Esophagus squamous epithelium (tissue), 5 donors: Measurements from ENCODE around the gene MAOA. TPM values are rescaled to one million over a fixed set of nuclear protein-coding genes. Genes with fewer than 3 reads are reported as not detected.

Experiments
- DNase-seq: peaks from one replicate; lab custom pipeline; 2025; lab: John Stamatoyannopoulos, UW
- H3K27ac ChIP-seq, 4 donors: fragments of 200-600 bp; sonication (generic); one replicate each; pipeline ENCODE4 v1.5.1; 2016 to 2019; ENCODE audit warnings: mild to moderate bottlenecking in 1 of 4
- H3K27me3 ChIP-seq, 4 donors: fragments of 200-600 bp; sonication (generic); 1 replicate in 3 of 4; 2 replicates in 1 of 4; pipeline versions ENCODE4 v1.5.1 to v1.6.0; 2017 to 2021; ENCODE audit warnings: antibody characterized with exemption in 1 of 4
- H3K36me3 ChIP-seq, 3 donors: fragments of 200-600 bp; sonication (generic); one replicate each; pipeline ENCODE4 v1.5.1; 2016 to 2019
- H3K4me1 ChIP-seq, 3 donors: fragments of 200-600 bp; sonication (generic); one replicate each; pipeline ENCODE4 v1.5.1; 2017 to 2019
- H3K4me3 ChIP-seq, 4 donors: fragments of 200-600 bp; sonication (generic); 1 replicate in 3 of 4; 2 replicates in 1 of 4; pipeline ENCODE4 v1.5.1; 2016 to 2019; ENCODE audit warnings: mild to moderate bottlenecking in 2 of 4, moderate library complexity in 1 of 4
- H3K9me3 ChIP-seq, 3 donors: fragments of 200-600 bp; sonication (generic); one replicate each; pipeline ENCODE4 v1.5.1; 2016 to 2019
- CTCF ChIP-seq, 6 experiments: fragments of 450-650 bp in 4 of 6; fragments of 200-600 bp in 2 of 6; sonication (generic) in 2 of 6; IDR thresholded peaks; one replicate each; pipeline ENCODE4 v1.5.1; 2016 to 2019; ENCODE audit warnings: antibody characterized with exemption in 6 of 6, mild to moderate bottlenecking in 4 of 6, moderate library complexity in 4 of 6
- POLR2A ChIP-seq, 4 donors: fragments of 450-650 bp; IDR thresholded peaks; one replicate each; pipeline ENCODE4 v1.6.1; 2017; ENCODE audit warnings: antibody characterized with exemption in 4 of 4, mild to moderate bottlenecking in 4 of 4, moderate library complexity in 3 of 4
- WGBS, 2 donors: methylation state at CpG; one replicate each; pipeline ENCODE4 v1.1.5; 2018; 5-methylcytosine and 5-hydroxymethylcytosine counted together
- intact Hi-C: fragments of 100-400 bp; cut with DNase I; formaldehyde crosslinking; loops from one replicate; pipeline ENCODE4 v1.15.0; 2022
- total RNA-seq, 4 donors: library from RNA; depleted of rRNA; stranded (reverse); fragments of >200 nt; gene quantifications; one replicate each; pipeline ENCODE4 v1.1.0, GENCODE V29; 2016
- donor health status: DM: yes; HTN: yes; CAD: no.

Gene MAOA
- total RNA-seq, 4 donors from 2014 or later: 70.3 to 183 (median 128) TPM

- Histone ChIP-seq H3K27me3 (no peaks in the 10 kb centered on the region), H3K36me3 (no peaks in the 10 kb centered on the region), H3K4me3 (no peak overlapping the region), H3K9me3 (no peaks in the 10 kb centered on the region), H3K27ac (no peak overlapping the region), H3K4me1 (no peaks in the 10 kb centered on the region)
- no peak for DNase-seq
- intact Hi-C loops: no loop called here
- TF ChIP-seq POLR2A (IDR thresholded peaks at IDR 0.05) (no peak), CTCF (IDR thresholded peaks at IDR 0.05) (no peak)
Measured at GRCh38 chrX:43627147-43627546, 29.0 kb upstream of the MAOA start.

GRCh38 chrX:43627669-43628068, 28.4 kb upstream of the MAOA start:
- no peaks in the 10 kb centered on the region for H3K9me3 ChIP-seq
- H3K36me3 ChIP-seq: no peaks in the 10 kb centered on the region
- intact Hi-C loops: no loop called here
- no peaks in the 10 kb centered on the region for H3K4me1 ChIP-seq
- H3K4me3 ChIP-seq: no peak overlapping the region
- DNase-seq: no peak
- no peaks in the 10 kb centered on the region for H3K27me3 ChIP-seq
- no peak for TF ChIP-seq CTCF (IDR thresholded peaks at IDR 0.05)
- no peak for TF ChIP-seq POLR2A (IDR thresholded peaks at IDR 0.05)
- no peak overlapping the region for H3K27ac ChIP-seq
- WGBS, 2 donors: 63 to 78% methylated on average over 1 of the region's 1 CpG

DNA sequence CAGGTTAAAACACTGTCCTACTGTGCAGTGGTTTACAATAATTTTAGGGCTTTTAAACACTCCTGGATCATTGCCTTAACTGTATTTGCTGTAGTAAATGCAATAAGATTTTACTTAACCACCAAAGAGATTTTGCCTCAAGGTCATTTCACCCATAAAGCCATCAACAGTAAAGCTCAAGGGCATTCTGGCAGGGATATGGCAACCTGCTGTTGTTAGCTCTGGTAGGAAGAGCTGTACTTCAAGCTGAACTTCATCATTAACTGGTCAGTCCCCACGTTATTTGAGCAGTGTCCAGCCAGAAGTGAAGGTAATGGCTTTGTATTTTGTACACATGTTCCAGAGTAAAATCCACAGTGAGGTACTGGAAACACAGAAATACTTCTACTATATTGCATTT, 26.9 kb upstream of the MAOA start:
- no peak overlapping the region for H3K4me3 ChIP-seq
- 12 to 40% methylated on average over 1 of the region's 1 CpG for WGBS, 2 donors
- no peak overlapping the region for H3K27ac ChIP-seq
- H3K9me3 ChIP-seq: no peaks in the 10 kb centered on the region
- H3K4me1 ChIP-seq: no peaks in the 10 kb centered on the region
- H3K27me3 ChIP-seq: no peaks in the 10 kb centered on the region
- no peak for DNase-seq
- H3K36me3 ChIP-seq: no peaks in the 10 kb centered on the region
- TF ChIP-seq CTCF (IDR thresholded peaks at IDR 0.05): no peak
- TF ChIP-seq POLR2A (IDR thresholded peaks at IDR 0.05): no peak
- intact Hi-C loops: no loop called here

- no peaks in the 10 kb centered on the region for H3K27me3 ChIP-seq
- no peaks in the 10 kb centered on the region for H3K4me1 ChIP-seq
- intact Hi-C loops: no loop called here
- H3K4me3 ChIP-seq: no peak overlapping the region
- no peak overlapping the region for H3K27ac ChIP-seq
- TF ChIP-seq CTCF (IDR thresholded peaks at IDR 0.05): no peak
- no peak for TF ChIP-seq POLR2A (IDR thresholded peaks at IDR 0.05)
- whole genome bisulfite sequencing, 2 donors: 56 to 88% methylated on average over 1 of the region's 1 CpG
- DNase-seq: no peak
- H3K9me3 ChIP-seq: no peaks in the 10 kb centered on the region
- H3K36me3 ChIP-seq: no peaks in the 10 kb centered on the region
Measured at GRCh38 chrX:43631841-43632240, 24.3 kb upstream of the MAOA start.

DNA sequence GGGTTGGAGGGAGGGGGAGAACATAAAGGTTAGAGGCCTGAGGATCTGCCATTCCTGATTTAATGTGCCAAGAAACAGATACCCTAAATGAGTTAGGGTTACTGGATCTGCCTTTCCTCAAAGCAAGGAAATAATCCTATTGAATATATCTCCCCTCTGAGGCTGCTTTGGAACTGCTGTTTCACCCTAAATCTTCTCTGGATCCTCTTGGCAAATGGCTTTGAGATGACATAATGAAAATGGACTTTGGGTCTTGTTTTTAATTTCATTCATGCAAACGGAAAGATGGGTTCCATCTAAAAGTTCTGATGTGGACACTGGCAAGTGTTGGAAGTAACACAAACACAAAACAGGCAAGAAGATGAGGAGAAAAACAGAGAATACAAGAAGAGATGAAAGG, 23.0 kb upstream of the MAOA start:
- no peak for DNase-seq
- no peaks in the 10 kb centered on the region for H3K4me1 ChIP-seq
- H3K36me3 ChIP-seq: no peaks in the 10 kb centered on the region
- H3K4me3 ChIP-seq: no peak overlapping the region
- TF ChIP-seq CTCF (IDR thresholded peaks at IDR 0.05) (no peak), POLR2A (IDR thresholded peaks at IDR 0.05) (no peak)
- H3K27ac ChIP-seq: no peak overlapping the region
- no peaks in the 10 kb centered on the region for H3K27me3 ChIP-seq
- intact Hi-C loops: no loop called here
- WGBS, 2 donors: 46% methylated on average over 1 of the region's 1 CpG; no CpG with 5 or more reads in 1 of the 2 donors
- no peaks in the 10 kb centered on the region for H3K9me3 ChIP-seq
